Panc1 (cell line): Measurements from ENCODE around the gene GABRR1. TPM values are rescaled to one million over a fixed set of nuclear protein-coding genes. Genes with fewer than 3 reads are reported as not detected.

ENCODE experiments used
- ATAC-seq: fragments of 200-7000 bp; cut with Tn5 transposase; 2 replicates; pipeline ENCODE4 v1.9.1; 2020; ENCODE audit warnings: mild to moderate bottlenecking, moderate library complexity
- BruUV-seq: library from RNA; stranded (reverse); fragments of 400-500 nt; replicated peaks from 2 replicates; lab custom pipeline; 2021; lab: Mats Ljungman, UMichigan
- CTCF ChIA-PET: fragments of 300-600 bp; sonication (Branson Sonifier 250); formaldehyde crosslinking; loops from one replicate; lab custom pipeline; 2022; ENCODE audit warnings: antibody characterized with exemption; lab: Charles Lee
- POLR2A ChIA-PET: fragments of 300-600 bp; sonication (Branson Sonifier 250); formaldehyde crosslinking; loops from one replicate; lab custom pipeline; 2022; ENCODE audit warnings: antibody characterized with exemption; lab: Charles Lee
- DNase-seq: peaks from one replicate; pipeline ENCODE4 v3.0.0-alpha.2; 2010; ENCODE audit warnings: low read depth, low spot score
- H3K27ac ChIP-seq: 2 replicates; pipeline ENCODE4 v1.5.1; 2011; ENCODE audit warnings: mild to moderate bottlenecking, low read length, inconsistent platforms
- H3K27me3 ChIP-seq: fragments of 200-500 bp; sonication (Bioruptor generic); 2 replicates; pipeline ENCODE4 v1.6.0; 2014; ENCODE audit warnings: low read length, inconsistent platforms; ENCODE audit not compliant: control insufficient read depth, insufficient read depth
- H3K36me3 ChIP-seq: fragments of 200-500 bp; sonication (Bioruptor generic); 2 replicates; pipeline ENCODE4 v1.5.1; 2014; ENCODE audit warnings: inconsistent platforms, mild to moderate bottlenecking, low read length, moderate library complexity; ENCODE audit not compliant: control insufficient read depth, insufficient read depth
- H3K4me1 ChIP-seq: 2 replicates; pipeline ENCODE4 v1.5.1; 2011; ENCODE audit warnings: inconsistent platforms, mild to moderate bottlenecking, low read length, moderate library complexity; ENCODE audit not compliant: control insufficient read depth, insufficient read depth
- H3K4me3 ChIP-seq, 2 experiments: 2 replicates each; pipeline ENCODE4 v1.5.1; 2011 to 2012; ENCODE audit warnings: low read depth in 2 of 2, low read length in 2 of 2, mild to moderate bottlenecking in 2 of 2, inconsistent platforms in 1 of 2, moderate library complexity in 1 of 2
- H3K9me3 ChIP-seq: fragments of 200-500 bp; sonication (Bioruptor generic); 2 replicates; pipeline ENCODE4 v1.5.1; 2014; ENCODE audit warnings: low read depth, mild to moderate bottlenecking, inconsistent platforms, low read length, moderate library complexity; ENCODE audit not compliant: control insufficient read depth, insufficient read depth
- CTCF ChIP-seq: fragments of 450-650 bp; IDR thresholded peaks from 2 replicates; pipeline ENCODE4 v1.5.1; 2017; ENCODE audit warnings: mild to moderate bottlenecking
- POLR2AphosphoS5 ChIP-seq: IDR thresholded peaks from 2 replicates; pipeline ENCODE4 v1.6.1; 2012; ENCODE audit warnings: mild to moderate bottlenecking, low read depth, low read length, moderate library complexity
- REST ChIP-seq, 2 experiments: IDR thresholded peaks; 2 replicates each; pipeline ENCODE4 v1.6.1; 2011 to 2012; ENCODE audit warnings: low read depth in 2 of 2, control low read depth in 1 of 2, low read length in 1 of 2, mild to moderate bottlenecking in 1 of 2, moderate library complexity in 1 of 2; ENCODE audit not compliant: insufficient read depth in 1 of 2
- SIN3A ChIP-seq: IDR thresholded peaks from 2 replicates; pipeline ENCODE4 v1.6.1; 2012; ENCODE audit warnings: low read depth, mild to moderate bottlenecking, low read length, moderate library complexity, borderline replicate concordance; ENCODE audit not compliant: insufficient read depth
- TCF7L2 ChIP-seq: IDR thresholded peaks from 2 replicates; pipeline ENCODE4 v1.6.1; 2011; ENCODE audit warnings: mild to moderate bottlenecking, low read depth, low read length, inconsistent platforms
- in situ Hi-C: cut with HindIII; loops from 2 replicates; pipeline ENCODE4 v1.10.0; 2016; ENCODE audit warnings: low sequenced_read_pairs, low pct_unique_long_range_greater_than_20kb
- intact Hi-C: fragments of 100-400 bp; cut with micrococcal nuclease; formaldehyde crosslinking; loops from one replicate; pipeline ENCODE4 v1.10.0; 2022; ENCODE audit not compliant: unreplicated experiment
- total RNA-seq: library from RNA; stranded (reverse); gene quantifications from one replicate; pipeline ENCODE4 v1.2.1, GENCODE V29; 2021; ENCODE audit not compliant: unreplicated experiment

GABRR1 gene
- total RNA-seq, 1 experiment from 2014 or later, result not detected

- intact Hi-C loops, result no loop called here
- BruUV-seq, result no TSS peak
- Histone ChIP-seq H3K4me3 (no peak overlapping the region), H3K36me3 (no peaks in the 10 kb centered on the region), H3K27ac (no peak overlapping the region), H3K27me3 (peaks cover 13% of the 10 kb centered on the region), H3K4me1 (no peaks in the 10 kb centered on the region), H3K9me3 (no peaks in the 10 kb centered on the region)
- CTCF ChIA-PET, result interaction anchor here (2.0 kb wide), 1 partner anchor 262 kb away, joined by 9 read pairs; no protein-coding TSS in a partner anchor
- TF ChIP-seq TCF7L2 (no peak), SIN3A (no peak), CTCF (no peak), POLR2AphosphoS5 (no peak), REST (IDR thresholded peaks at IDR 0.05; ENCODE audit: insufficient read depth in 1 of 2, low read depth in 2 of 2, low read length in 1 of 2) (no peak)
- POLR2A ChIA-PET, result no interaction called here
- in situ Hi-C loops, result no loop called here
- DNase-seq (no peak), ATAC-seq (no peak)
Observed at GRCh38 chr6:89244241-89244985, 27.3 kb upstream of the GABRR1 start.

GRCh38 chr6:89243331-89243629, 26.1 kb upstream of the GABRR1 start:
- POLR2A ChIA-PET, result no interaction called here
- BruUV-seq, result no TSS peak
- TF ChIP-seq REST (IDR thresholded peaks at IDR 0.05; ENCODE audit: insufficient read depth in 1 of 2, low read depth in 2 of 2, low read length in 1 of 2) (no peak), CTCF (no peak), POLR2AphosphoS5 (no peak)
- no peak overlapping the region for H3K27ac ChIP-seq
- H3K36me3 ChIP-seq, result no peaks in the 10 kb centered on the region
- intact Hi-C loops, result no loop called here
- no peaks in the 10 kb centered on the region for H3K9me3 ChIP-seq
- H3K4me3 ChIP-seq, result no peak overlapping the region
- CTCF ChIA-PET, result interaction anchor here (0.7 to 2.0 kb wide), 2 partner anchors 65 to 260 kb away, joined by 4 to 9 read pairs; no protein-coding TSS in a partner anchor
- in situ Hi-C loops, result no loop called here
- ATAC-seq, result no peak
- DNase-seq, result no peak
- H3K4me1 ChIP-seq, result no peaks in the 10 kb centered on the region
- H3K27me3 ChIP-seq, result peaks cover 13% of the 10 kb centered on the region
